OCI-LY7 (cell line): ENCODE results near the gene GRK5. TPM values are rescaled to one million over a fixed set of nuclear protein-coding genes. Genes with fewer than 3 reads are reported as not detected.
"Not testable (repeated sequence)": the region's sequence is repeated elsewhere in the genome, so short reads cannot be mapped to it uniquely, and the experiment has no call there.

ENCODE experiments used
- BruUV-seq: library from RNA; stranded (reverse); fragments of 400-500 nt; replicated peaks from 2 replicates; lab custom pipeline; 2021; lab: Mats Ljungman, UMichigan
- CTCF ChIA-PET: fragments of 300-600 bp; sonication (Branson Sonifier 250); formaldehyde crosslinking; loops from one replicate; lab custom pipeline; 2022; ENCODE audit warnings: antibody characterized with exemption; ENCODE audit not compliant: unreplicated experiment; lab: Charles Lee
- POLR2A ChIA-PET: fragments of 300-600 bp; sonication (Branson Sonifier 250); formaldehyde crosslinking; loops from one replicate; lab custom pipeline; 2022; ENCODE audit warnings: antibody characterized with exemption; lab: Charles Lee
- DNase-seq: peaks from one replicate; pipeline ENCODE4 v3.0.0-alpha.2; 2015; ENCODE audit warnings: low spot score
- H2AFZ ChIP-seq: fragments of 200-600 bp; sonication (generic), shearing (Covaris generic); 2 replicates; pipeline ENCODE4 v1.6.1; 2014; ENCODE audit warnings: mild to moderate bottlenecking, antibody characterized with exemption, low read length, moderate library complexity
- H3K27ac ChIP-seq: fragments of 200-600 bp; sonication (generic); 2 replicates; pipeline ENCODE4 v1.5.1; 2014; ENCODE audit warnings: mixed run types, low read depth, mild to moderate bottlenecking, moderate library complexity, low read length, inconsistent platforms; ENCODE audit not compliant: poor library complexity, severe bottlenecking
- H3K36me3 ChIP-seq: fragments of 200-600 bp; sonication (generic); 2 replicates; pipeline ENCODE4 v1.6.1; 2014; ENCODE audit warnings: mild to moderate bottlenecking, antibody characterized with exemption, low read length, moderate library complexity, mixed read lengths; ENCODE audit not compliant: insufficient read depth
- H3K4me1 ChIP-seq: fragments of 200-600 bp; sonication (generic); 2 replicates; pipeline ENCODE4 v1.5.1; 2014; ENCODE audit warnings: mild to moderate bottlenecking, low read length; ENCODE audit not compliant: insufficient read depth, poor library complexity, severe bottlenecking
- H3K4me2 ChIP-seq: fragments of 200-600 bp; sonication (generic); 2 replicates; pipeline ENCODE4 v1.6.1; 2014; ENCODE audit warnings: mild to moderate bottlenecking, low read length
- H3K4me3 ChIP-seq: fragments of 200-600 bp; sonication (generic); 2 replicates; pipeline ENCODE4 v1.5.1; 2014; ENCODE audit warnings: mild to moderate bottlenecking, low read depth, low read length; ENCODE audit not compliant: poor library complexity, severe bottlenecking
- H3K79me2 ChIP-seq: fragments of 200-600 bp; sonication (generic); 2 replicates; pipeline ENCODE4 v1.6.1; 2016; ENCODE audit warnings: low read depth, mild to moderate bottlenecking, low read length, moderate library complexity, mixed read lengths; ENCODE audit not compliant: insufficient read depth
- H3K9me2 ChIP-seq: fragments of 200-600 bp; sonication (generic); 2 replicates; pipeline ENCODE4 v1.6.1; 2016; ENCODE audit warnings: mild to moderate bottlenecking, low read length, mixed read lengths; ENCODE audit not compliant: insufficient read depth
- H3K9me3 ChIP-seq: fragments of 200-600 bp; sonication (generic); 2 replicates; pipeline ENCODE4 v1.6.1; 2014; ENCODE audit warnings: mild to moderate bottlenecking, mixed run types, low read length, mixed read lengths
- H4K20me1 ChIP-seq: fragments of 200-600 bp; sonication (generic); 2 replicates; pipeline ENCODE4 v1.6.1; 2014; ENCODE audit warnings: mild to moderate bottlenecking, antibody characterized with exemption, low read length, moderate library complexity, mixed read lengths; ENCODE audit not compliant: insufficient read depth
- EZH2phosphoT487 ChIP-seq: fragments of 200-600 bp; sonication (generic); IDR thresholded peaks from 2 replicates; pipeline ENCODE4 v1.6.1; 2018; ENCODE audit warnings: low read depth, borderline replicate concordance, mild to moderate bottlenecking, mixed run types, antibody characterized with exemption, low read length, moderate library complexity, mixed read lengths
- intact Hi-C: fragments of 100-400 bp; cut with micrococcal nuclease; formaldehyde crosslinking; loops from one replicate; pipeline ENCODE4 v1.10.0; 2022; ENCODE audit not compliant: unreplicated experiment
- total RNA-seq, 2 experiments: library from RNA; depleted of rRNA in 1 of 2; stranded (reverse); fragments of >200 nt in 1 of 2; shearing (Covaris generic) in 1 of 2; gene quantifications; 2 replicates each; pipeline ENCODE4 v1.2.3, GENCODE V29; 2014 to 2022
- TF ChIP-seq, protein P1 (sequence below): fragments of 200-600 bp; sonication (generic); conservative IDR thresholded peaks from 2 replicates; pipeline ENCODE4 v1.5.1; 2014; ENCODE audit warnings: mild to moderate bottlenecking, antibody characterized with exemption, low read length, moderate library complexity, mixed read lengths

The GRK5 gene
- total RNA-seq, 2 experiments from 2014 or later = 4.7 to 10.2 TPM

DNA sequence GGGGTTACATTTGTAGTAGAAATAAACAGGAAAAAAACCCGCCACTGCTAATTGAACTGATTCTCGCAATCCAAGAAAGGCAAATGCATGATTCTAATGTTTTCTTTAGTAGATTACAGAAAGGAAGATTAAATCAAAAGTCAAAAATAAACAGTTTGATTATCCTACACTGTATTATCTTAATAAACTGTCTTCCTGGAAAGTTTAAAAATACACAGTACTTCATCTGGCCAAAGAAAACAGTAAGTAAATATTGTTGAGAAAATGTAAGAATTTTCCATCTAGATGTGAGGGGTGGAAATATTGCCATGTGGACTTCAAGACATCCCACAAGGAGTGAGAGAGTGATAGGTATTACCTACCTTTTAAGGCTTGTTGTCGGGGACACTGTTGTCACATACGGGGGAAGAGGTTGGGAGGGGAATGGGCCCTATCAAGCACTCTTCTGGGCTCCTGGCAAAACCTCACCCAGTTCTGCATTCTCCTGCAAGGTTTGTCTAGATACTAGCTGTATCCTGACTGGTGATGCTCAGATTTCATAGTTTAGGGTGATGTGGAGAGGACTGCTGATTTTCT is 17.8 kb downstream of the GRK5 start:
- TF ChIP-seq, protein P1, sequence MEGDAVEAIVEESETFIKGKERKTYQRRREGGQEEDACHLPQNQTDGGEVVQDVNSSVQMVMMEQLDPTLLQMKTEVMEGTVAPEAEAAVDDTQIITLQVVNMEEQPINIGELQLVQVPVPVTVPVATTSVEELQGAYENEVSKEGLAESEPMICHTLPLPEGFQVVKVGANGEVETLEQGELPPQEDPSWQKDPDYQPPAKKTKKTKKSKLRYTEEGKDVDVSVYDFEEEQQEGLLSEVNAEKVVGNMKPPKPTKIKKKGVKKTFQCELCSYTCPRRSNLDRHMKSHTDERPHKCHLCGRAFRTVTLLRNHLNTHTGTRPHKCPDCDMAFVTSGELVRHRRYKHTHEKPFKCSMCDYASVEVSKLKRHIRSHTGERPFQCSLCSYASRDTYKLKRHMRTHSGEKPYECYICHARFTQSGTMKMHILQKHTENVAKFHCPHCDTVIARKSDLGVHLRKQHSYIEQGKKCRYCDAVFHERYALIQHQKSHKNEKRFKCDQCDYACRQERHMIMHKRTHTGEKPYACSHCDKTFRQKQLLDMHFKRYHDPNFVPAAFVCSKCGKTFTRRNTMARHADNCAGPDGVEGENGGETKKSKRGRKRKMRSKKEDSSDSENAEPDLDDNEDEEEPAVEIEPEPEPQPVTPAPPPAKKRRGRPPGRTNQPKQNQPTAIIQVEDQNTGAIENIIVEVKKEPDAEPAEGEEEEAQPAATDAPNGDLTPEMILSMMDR = no peak
- TF ChIP-seq EZH2phosphoT487 = no peak
- H3K79me2 ChIP-seq = no peaks in the 10 kb centered on the region

DNA sequence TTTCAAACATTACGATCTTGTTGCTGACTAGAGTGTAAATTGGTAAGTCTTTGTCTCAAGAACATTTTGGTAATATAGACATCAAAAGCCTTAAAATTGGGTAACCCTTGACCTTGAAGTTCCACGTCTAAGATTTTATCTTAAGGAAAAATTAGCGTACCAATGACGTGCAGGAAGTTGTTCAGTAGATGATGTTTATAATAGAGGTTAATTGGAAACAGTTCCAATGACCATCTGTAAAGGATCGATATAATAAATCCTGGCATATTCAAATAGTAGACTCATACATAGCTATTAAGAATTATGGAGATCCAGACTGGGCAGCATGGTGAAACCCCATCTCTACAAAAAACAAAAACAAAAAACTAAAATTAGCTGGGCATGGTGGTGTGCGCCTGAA is 20.5 kb downstream of the GRK5 start:
- Histone ChIP-seq H3K9me3 (peaks cover 13% of the 10 kb centered on the region; the same call in 1 of the 2 replicates), H4K20me1 (no peaks in the 10 kb centered on the region), H3K4me1 (no peaks in the 10 kb centered on the region), H3K4me3 (no peak overlapping the region), H2AFZ (no peak overlapping the region), H3K36me3 (no peaks in the 10 kb centered on the region), H3K9me2 (no peaks in the 10 kb centered on the region), H3K79me2 (no peaks in the 10 kb centered on the region), H3K4me2 (no peak overlapping the region), H3K27ac (no peak overlapping the region)
- CTCF ChIA-PET = no interaction called here
- TF ChIP-seq, protein P1 = no peak
- intact Hi-C loops = no loop called here
- no TSS peak for BruUV-seq
- POLR2A ChIA-PET = interaction anchor here (0.7 kb wide), 1 partner anchor 753 kb away, joined by 3 read pairs; no protein-coding TSS in a partner anchor
- no peak for DNase-seq

More for the DNA sequence above, 17.8 kb downstream of the GRK5 start:
- CTCF ChIA-PET = no interaction called here
- DNase-seq = no peak
- no TSS peak for BruUV-seq
- Histone ChIP-seq H3K4me2 (no peak overlapping the region), H3K9me3 (no peaks in the 10 kb centered on the region), H2AFZ (no peak overlapping the region), H3K4me1 (no peaks in the 10 kb centered on the region), H4K20me1 (no peaks in the 10 kb centered on the region), H3K27ac (no peak overlapping the region), H3K36me3 (no peaks in the 10 kb centered on the region), H3K9me2 (no peaks in the 10 kb centered on the region), H3K4me3 (no peak overlapping the region)
- POLR2A ChIA-PET = interaction anchor here (0.7 kb wide), 1 partner anchor 84 kb away, joined by 3 read pairs; no protein-coding TSS in a partner anchor
- intact Hi-C loops = no loop called here

DNA sequence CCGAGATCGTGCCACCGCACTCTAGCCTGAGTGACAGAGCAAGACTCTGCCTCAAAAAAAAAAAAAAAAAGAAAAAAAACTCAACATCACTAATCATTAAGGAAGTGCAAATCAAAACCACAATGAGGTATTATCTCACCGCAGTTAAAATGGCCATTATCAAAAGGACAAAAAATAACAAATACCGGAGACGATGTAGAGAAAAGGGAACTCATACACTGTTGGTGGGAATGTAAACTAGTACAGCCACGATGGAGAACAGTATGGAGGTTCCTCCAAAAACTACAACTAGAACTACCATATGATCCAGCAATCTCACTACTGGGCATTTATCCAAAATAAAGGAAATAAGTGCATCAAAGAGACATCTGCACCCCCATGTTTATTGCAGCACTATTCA is 24.3 kb downstream of the GRK5 start:
- Histone ChIP-seq H3K4me3 (no peak overlapping the region), H3K4me1 (peaks cover 5% of the 10 kb centered on the region), H3K9me2 (no peaks in the 10 kb centered on the region), H2AFZ (no peak overlapping the region), H4K20me1 (no peaks in the 10 kb centered on the region), H3K9me3 (peaks cover 17% of the 10 kb centered on the region; the same call in 1 of the 2 replicates), H3K79me2 (no peaks in the 10 kb centered on the region), H3K36me3 (no peaks in the 10 kb centered on the region), H3K27ac (no peak overlapping the region), H3K4me2 (no peak overlapping the region)
- DNase-seq = no peak
- CTCF ChIA-PET = no interaction called here
- TF ChIP-seq EZH2phosphoT487 = no peak
- TF ChIP-seq, protein P1 = no peak
- intact Hi-C loops = no loop called here
- BruUV-seq = no TSS peak
- POLR2A ChIA-PET = no interaction called here

DNA sequence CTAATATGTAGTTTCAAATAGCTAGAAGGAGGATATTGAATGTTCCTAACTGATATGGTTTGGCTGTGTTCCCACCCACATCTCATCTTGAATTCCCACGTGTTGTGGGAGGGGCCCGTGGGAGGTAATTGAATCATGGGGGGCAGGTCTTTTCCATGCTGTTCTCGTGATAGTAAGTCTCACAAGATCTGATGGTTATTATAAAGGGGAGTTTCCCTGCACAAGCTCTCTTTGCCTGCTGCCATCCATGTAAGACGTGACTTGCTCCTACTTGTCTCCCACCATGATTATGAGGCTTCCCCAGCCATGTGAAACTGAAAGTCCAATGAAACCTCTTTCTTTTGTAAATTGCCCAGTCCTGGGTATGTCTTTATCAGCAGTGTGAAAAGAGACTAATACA is 25.1 kb downstream of the GRK5 start:
- intact Hi-C loops, H3K4me1 ChIP-seq, H3K4me3 ChIP-seq, H4K20me1 ChIP-seq, H3K79me2 ChIP-seq, H3K4me2 ChIP-seq, H3K36me3 ChIP-seq, CTCF ChIA-PET, H3K27ac ChIP-seq, H3K9me2 ChIP-seq, DNase-seq, H2AFZ ChIP-seq, BruUV-seq: not testable (repeated sequence)
- H3K9me3 ChIP-seq = peaks cover 17% of the 10 kb centered on the region; the same call in 1 of the 2 replicates
- POLR2A ChIA-PET = interaction anchor here (0.7 to 0.8 kb wide), 2 partner anchors 9 to 11 kb away, joined by 3 read pairs; no protein-coding TSS in a partner anchor
